ENCODE measurements around the gene PTRHD1.

DNA sequence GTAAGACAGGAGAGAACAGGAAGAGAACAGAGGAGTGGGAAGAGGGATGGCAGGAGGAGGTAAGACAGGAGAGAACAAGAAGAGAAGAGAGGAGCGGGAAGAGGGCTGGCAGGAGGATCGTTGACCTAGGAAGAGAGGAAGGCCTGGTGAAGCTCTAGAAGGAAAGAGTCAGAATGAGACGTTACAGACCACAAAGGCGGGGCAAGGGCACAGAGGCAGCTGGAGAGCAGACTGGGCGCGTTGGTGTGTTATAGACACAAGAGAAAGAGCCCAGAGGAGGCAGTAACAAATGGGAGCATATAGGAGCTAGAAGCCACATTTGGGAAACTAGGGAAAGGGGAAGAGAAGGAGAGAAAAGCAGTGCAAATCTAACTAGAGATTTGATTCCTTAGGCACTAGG lies 26.6 kb downstream of the PTRHD1 start:
- TF ChIP-seq, protein P1, sequence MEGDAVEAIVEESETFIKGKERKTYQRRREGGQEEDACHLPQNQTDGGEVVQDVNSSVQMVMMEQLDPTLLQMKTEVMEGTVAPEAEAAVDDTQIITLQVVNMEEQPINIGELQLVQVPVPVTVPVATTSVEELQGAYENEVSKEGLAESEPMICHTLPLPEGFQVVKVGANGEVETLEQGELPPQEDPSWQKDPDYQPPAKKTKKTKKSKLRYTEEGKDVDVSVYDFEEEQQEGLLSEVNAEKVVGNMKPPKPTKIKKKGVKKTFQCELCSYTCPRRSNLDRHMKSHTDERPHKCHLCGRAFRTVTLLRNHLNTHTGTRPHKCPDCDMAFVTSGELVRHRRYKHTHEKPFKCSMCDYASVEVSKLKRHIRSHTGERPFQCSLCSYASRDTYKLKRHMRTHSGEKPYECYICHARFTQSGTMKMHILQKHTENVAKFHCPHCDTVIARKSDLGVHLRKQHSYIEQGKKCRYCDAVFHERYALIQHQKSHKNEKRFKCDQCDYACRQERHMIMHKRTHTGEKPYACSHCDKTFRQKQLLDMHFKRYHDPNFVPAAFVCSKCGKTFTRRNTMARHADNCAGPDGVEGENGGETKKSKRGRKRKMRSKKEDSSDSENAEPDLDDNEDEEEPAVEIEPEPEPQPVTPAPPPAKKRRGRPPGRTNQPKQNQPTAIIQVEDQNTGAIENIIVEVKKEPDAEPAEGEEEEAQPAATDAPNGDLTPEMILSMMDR (IDR thresholded peaks at IDR 0.05), result no peak
- TF ChIP-seq EZH2 (IDR thresholded peaks at IDR 0.05; ENCODE audit: borderline replicate concordance, insufficient read depth, low read depth, low read length, poor library complexity, severe bottlenecking), result no peak
